Progenitor cell of endocrine pancreas (in vitro differentiated cells): ENCODE data around the gene POLR3K. TPM values are rescaled to one million over a fixed set of nuclear protein-coding genes. Genes with fewer than 3 reads are reported as not detected.
"Not testable (repeated sequence)": the region's sequence is repeated elsewhere in the genome, so short reads cannot be mapped to it uniquely, and the experiment has no call there.

ENCODE experiments used
- DNase-seq: peaks from one replicate; pipeline ENCODE4 v3.0.0; 2021; ENCODE audit warnings: low spot score; ENCODE audit not compliant: unreplicated experiment
- H3K27ac Mint-ChIP-seq: 2 replicates; pipeline ENCODE4 v1.8.0; 2021; ENCODE audit warnings: mild to moderate bottlenecking, moderate library complexity, mixed read lengths
- H3K27me3 Mint-ChIP-seq: 2 replicates; pipeline ENCODE4 v1.8.0; 2021; ENCODE audit warnings: mixed read lengths
- H3K36me3 Mint-ChIP-seq: 2 replicates; pipeline ENCODE4 v1.8.0; 2022; ENCODE audit warnings: mixed read lengths; ENCODE audit not compliant: insufficient read depth
- H3K4me1 Mint-ChIP-seq: 2 replicates; pipeline ENCODE4 v1.8.0; 2021; ENCODE audit warnings: low read depth, mixed read lengths
- H3K4me3 Mint-ChIP-seq: 2 replicates; pipeline ENCODE4 v1.8.0; 2021; ENCODE audit warnings: low read depth, mild to moderate bottlenecking, moderate library complexity, mixed read lengths
- H3K9me3 Mint-ChIP-seq: 2 replicates; pipeline ENCODE4 v1.8.0; 2021; ENCODE audit warnings: low read depth, mixed read lengths
- total RNA-seq: library from RNA; stranded (reverse); gene quantifications from 2 replicates; pipeline ENCODE4 v1.2.1, GENCODE V29; 2021
- TF ChIP-seq, protein P1 (sequence below): fragments of 200-600 bp; sonication (generic); IDR thresholded peaks from one replicate; pipeline ENCODE4 v1.5.0; 2021; ENCODE audit warnings: antibody characterized with exemption, mild to moderate bottlenecking; ENCODE audit not compliant: unreplicated experiment

The POLR3K gene
- total RNA-seq, 1 donor from 2014 or later, result 11.1 TPM

DNA sequence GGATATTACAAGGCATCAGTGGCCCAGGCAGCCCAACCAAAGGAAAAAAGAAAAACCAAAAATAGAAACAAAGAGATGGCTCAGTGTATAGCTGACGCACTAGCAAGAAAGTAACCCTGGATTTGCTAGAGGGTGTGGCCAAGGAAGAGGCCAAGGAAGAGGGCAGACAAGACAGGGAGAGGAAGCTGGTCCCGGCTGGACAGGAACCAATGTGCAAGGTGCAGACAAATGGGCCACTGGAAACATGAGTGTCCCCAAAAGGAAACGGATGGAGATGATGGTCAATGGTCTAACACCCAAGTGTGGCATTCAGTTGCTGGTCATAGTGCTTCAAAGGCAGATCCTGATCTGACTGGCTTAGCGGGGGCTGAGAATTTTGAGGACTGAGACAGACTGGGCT is 10.7 kb downstream of the POLR3K start:
- Mint-ChIP-seq H3K27ac (no peak overlapping the region), H3K27me3 (no peaks in the 10 kb centered on the region), H3K4me1 (peaks cover 22% of the 10 kb centered on the region), H3K4me3 (no peak overlapping the region), H3K9me3 (peaks cover 12% of the 10 kb centered on the region), H3K36me3 (peaks cover 34% of the 10 kb centered on the region)
- DNase-seq, result no peak
- TF ChIP-seq, protein P1, sequence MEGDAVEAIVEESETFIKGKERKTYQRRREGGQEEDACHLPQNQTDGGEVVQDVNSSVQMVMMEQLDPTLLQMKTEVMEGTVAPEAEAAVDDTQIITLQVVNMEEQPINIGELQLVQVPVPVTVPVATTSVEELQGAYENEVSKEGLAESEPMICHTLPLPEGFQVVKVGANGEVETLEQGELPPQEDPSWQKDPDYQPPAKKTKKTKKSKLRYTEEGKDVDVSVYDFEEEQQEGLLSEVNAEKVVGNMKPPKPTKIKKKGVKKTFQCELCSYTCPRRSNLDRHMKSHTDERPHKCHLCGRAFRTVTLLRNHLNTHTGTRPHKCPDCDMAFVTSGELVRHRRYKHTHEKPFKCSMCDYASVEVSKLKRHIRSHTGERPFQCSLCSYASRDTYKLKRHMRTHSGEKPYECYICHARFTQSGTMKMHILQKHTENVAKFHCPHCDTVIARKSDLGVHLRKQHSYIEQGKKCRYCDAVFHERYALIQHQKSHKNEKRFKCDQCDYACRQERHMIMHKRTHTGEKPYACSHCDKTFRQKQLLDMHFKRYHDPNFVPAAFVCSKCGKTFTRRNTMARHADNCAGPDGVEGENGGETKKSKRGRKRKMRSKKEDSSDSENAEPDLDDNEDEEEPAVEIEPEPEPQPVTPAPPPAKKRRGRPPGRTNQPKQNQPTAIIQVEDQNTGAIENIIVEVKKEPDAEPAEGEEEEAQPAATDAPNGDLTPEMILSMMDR, result no peak

DNA sequence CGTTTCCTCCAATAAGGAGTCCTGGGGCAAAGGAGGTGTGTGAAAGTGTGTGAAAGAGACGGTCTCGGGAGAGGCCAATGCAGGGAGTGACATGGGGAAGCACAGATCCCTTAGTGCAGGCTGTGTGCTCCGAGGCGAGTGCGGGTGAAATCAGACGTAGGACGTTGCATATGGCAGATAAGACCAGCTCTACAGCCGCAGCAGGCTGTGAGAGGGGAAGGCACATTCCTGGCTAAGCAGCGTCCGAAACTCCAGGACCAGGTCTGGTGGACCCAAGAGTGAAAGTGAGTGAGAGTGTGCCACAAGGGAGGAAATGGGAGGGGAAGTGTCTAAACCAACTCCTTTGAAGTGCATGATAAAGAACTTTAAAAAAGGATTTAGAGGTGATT is 11.3 kb downstream of the POLR3K start:
- TF ChIP-seq, protein P1, result no peak
- Mint-ChIP-seq H3K27ac (no peak overlapping the region), H3K4me1 (peaks cover 22% of the 10 kb centered on the region), H3K4me3 (no peak overlapping the region), H3K27me3 (no peaks in the 10 kb centered on the region), H3K9me3 (peaks cover 12% of the 10 kb centered on the region), H3K36me3 (peaks cover 31% of the 10 kb centered on the region)
- no peak for DNase-seq

DNA sequence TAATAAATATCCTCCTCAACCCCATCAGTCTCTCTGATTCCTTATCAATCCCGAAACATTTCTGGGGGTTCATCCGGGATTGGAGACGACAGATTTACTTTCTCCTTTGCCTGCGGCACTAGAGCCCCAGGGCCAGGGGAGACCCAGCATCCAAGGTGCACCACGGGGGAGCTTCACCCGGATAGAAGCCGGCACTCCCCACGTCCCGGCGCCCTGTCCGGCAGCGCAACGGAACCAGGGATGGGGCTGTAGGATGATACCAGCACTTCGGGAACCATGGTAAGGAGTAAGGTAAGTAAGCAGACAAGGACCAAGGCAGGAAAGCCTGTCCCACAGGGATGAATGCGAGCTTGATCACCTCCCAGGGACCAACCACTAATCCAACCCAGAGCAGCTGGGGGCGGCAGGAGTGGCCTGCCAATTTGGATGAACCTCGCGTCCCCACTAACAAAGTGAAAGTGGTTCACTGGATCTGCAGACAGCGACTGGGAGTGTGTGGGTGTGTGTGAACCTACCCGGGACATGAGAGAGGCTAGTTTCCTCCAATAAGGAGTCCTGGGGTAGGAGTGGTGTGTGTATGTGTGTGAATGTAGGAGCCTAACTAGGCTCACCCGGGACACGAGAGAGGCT is 11.9 kb downstream of the POLR3K start:
- peaks cover 12% of the 10 kb centered on the region for H3K9me3 Mint-ChIP-seq
- H3K4me3 Mint-ChIP-seq, result no peak overlapping the region
- H3K27me3 Mint-ChIP-seq, result no peaks in the 10 kb centered on the region
- TF ChIP-seq, protein P1, result no peak
- H3K36me3 Mint-ChIP-seq, result peaks cover 30% of the 10 kb centered on the region
- peaks cover 22% of the 10 kb centered on the region for H3K4me1 Mint-ChIP-seq
- no peak for DNase-seq
- H3K27ac Mint-ChIP-seq, result no peak overlapping the region

DNA sequence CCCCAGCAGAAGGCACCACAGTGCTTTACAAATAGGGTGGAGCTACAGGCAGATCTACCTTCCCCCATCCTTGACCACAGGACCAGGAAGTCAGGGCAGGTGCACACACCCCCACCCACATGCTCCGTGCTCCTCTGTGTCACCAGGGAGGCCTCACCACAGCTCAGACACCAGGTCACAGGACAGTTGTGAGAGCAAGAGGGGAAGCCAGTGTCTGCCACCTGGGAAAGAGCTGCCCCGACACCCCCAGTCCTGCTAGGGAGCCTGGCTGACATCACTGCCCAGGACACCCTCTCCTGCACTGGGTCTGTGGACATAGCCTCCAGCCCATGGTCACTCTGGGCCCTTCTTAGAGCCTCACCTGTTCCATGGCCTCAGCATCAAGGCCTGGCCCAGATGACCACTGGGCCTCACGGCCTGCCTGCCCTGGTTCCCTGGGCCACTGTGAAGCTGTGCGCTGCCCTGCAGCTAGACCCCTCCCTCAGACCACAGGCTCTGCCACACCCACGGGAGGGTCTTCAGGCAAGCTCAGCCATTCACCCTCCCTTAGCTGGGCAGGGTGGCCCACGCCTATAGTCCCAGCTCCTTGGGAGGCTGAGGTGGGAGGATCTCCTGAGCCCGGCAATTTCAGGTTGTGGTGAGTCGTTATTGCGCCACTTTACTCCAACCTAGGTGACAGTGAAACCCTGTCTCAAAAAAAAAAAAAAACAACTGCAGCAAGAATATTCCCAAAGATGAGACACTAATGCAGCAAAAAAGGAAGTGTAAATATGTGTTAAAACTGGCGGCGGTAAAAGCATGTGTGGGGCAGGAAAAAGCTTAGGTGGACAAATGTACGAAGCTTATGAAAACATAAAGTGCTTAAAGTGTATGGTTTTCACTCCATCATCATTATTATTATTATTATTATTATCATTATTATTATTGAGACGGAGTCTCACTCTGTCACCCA is 14.2 kb downstream of the POLR3K start:
- H3K27ac Mint-ChIP-seq, result no peak overlapping the region
- no peak overlapping the region for H3K4me3 Mint-ChIP-seq
- H3K27me3 Mint-ChIP-seq, result no peaks in the 10 kb centered on the region
- H3K4me1 Mint-ChIP-seq, result peaks cover 3% of the 10 kb centered on the region
- peaks cover 12% of the 10 kb centered on the region for H3K9me3 Mint-ChIP-seq
- TF ChIP-seq, protein P1, result no peak
- no peak for DNase-seq
- H3K36me3 Mint-ChIP-seq, result peaks cover 27% of the 10 kb centered on the region

DNA sequence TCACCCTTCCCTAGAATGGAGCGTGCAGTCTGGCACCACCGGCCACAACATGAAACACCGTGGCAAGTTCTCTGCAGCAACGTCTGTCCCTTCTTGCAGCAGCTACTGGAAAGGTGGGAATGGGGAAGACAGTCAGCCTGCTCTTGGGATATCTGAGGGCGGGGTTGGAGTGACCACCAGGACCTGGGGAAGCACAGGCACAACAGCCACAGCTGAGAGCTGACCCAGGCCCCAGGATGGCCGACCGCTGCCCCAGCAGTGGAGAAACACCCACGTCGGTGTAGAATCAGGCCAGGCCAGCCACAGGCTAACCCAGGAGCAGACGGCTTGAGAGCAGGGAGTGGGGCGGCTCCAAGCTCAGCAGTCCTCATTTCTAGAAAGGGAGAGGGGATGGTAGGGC is 15.2 kb downstream of the POLR3K start:
- H3K36me3 Mint-ChIP-seq, result peaks cover 21% of the 10 kb centered on the region
- H3K4me1 Mint-ChIP-seq, H3K4me3 Mint-ChIP-seq, H3K27ac Mint-ChIP-seq, H3K27me3 Mint-ChIP-seq, DNase-seq: not testable (repeated sequence)
- H3K9me3 Mint-ChIP-seq, result peaks cover 12% of the 10 kb centered on the region
